ENCODE measurements around the gene JAG2.

Gene JAG2

DNA sequence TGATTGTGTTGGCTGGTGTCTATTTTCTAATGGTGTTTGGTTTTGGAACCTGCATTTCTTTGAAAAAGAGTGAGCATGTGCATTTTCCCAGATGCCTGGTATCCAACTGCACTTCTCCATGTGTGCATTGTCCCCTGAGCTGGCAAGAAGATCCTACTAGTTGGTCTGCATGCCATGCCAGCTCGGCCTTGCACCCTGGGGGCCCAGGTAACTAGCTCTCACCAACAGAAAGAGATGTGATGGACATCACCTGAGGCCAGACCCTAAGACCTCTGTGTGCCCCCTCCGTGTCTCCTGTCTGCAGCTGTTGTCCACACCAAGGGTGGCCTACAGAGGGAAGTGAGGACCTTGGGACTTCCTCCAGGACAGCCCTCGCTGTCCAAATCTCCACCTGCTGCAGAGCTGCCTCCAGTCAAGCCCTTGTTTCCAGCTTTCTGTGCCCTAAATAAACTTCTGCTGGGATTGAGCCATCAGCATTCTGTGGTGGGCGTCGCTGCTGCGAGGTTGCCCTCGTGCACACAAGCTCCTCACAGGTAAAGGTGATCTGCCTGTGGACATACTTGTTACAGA lies 73.3 kb downstream of the JAG2 start:
- CTCF ChIA-PET = interaction anchor here (0.7 to 1.0 kb wide), 3 partner anchors 12 to 89 kb away, joined by 3 to 4 read pairs (median 3); no protein-coding TSS in a partner anchor
- no peaks in the 10 kb centered on the region for H3K9me3 ChIP-seq (ENCODE audit: control insufficient read depth, insufficient read depth, low read depth, low read length)
- no peak overlapping the region for H3K4me3 ChIP-seq (ENCODE audit: low read depth, low read length)
- no peaks in the 10 kb centered on the region for H3K36me3 ChIP-seq (ENCODE audit: control insufficient read depth in 2 of 2, insufficient read depth in 1 of 2, low read length in 2 of 2)
- POLR2A ChIA-PET = no interaction called here
- TF ChIP-seq ZNF660 (tag by site-specific recombination; IDR thresholded peaks at IDR 0.05) (no peak), ZNF184 (tag by site-specific recombination; IDR thresholded peaks at IDR 0.05) (no peak), ZSCAN16 (tag by site-specific recombination; IDR thresholded peaks at IDR 0.05) (no peak), ZNF324 (tag by site-specific recombination; IDR thresholded peaks at IDR 0.05) (no peak), ZNF837 (tag by site-specific recombination; IDR thresholded peaks at IDR 0.05) (no peak)
- TF ChIP-seq, protein P1, sequence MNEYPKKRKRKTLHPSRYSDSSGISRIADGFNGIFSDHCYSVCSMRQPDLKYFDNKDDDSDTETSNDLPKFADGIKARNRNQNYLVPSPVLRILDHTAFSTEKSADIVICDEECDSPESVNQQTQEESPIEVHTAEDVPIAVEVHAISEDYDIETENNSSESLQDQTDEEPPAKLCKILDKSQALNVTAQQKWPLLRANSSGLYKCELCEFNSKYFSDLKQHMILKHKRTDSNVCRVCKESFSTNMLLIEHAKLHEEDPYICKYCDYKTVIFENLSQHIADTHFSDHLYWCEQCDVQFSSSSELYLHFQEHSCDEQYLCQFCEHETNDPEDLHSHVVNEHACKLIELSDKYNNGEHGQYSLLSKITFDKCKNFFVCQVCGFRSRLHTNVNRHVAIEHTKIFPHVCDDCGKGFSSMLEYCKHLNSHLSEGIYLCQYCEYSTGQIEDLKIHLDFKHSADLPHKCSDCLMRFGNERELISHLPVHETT (tag by site-specific recombination; IDR thresholded peaks at IDR 0.05) = no peak
- H3K27ac ChIP-seq (ENCODE audit: extremely low read depth, low read depth, low read length) = no peak overlapping the region
- H3K4me1 ChIP-seq (ENCODE audit: control insufficient read depth, insufficient read depth, low read length) = peaks cover 3% of the 10 kb centered on the region

DNA sequence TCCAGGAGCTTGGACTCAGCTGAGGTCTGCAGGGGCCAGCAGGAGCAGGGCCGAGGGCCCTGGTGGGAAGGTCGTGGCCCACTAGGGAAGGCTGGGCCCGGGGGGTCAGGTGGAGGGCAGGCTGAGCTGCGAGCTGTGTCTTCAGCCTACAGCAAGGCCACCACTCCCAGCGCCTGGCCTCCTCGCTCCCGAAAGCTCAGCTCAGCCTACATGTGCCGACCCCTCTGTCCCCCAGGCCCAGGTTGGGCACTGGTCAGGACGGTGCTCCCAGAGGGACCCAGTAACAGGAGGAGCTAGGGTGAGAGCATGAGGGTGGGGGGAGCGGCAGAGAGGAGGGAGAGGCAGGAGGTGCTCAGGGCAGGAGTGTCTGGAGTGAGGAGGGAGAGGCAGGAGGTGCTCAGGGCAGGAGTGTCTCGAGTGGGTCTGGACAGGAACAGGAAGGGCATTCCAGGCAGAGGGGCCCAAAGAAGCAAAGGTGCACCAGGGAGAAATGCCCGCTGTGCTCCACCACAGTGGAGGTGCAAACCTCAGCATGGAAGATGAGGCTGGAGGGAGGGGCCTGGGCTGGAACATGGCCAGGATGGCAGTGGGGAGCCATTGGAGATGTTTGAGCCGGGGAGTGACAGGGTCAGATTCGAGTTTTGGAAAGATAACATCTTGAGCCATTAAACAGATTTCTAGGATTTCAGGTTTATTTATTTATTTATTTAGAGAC lies 74.2 kb downstream of the JAG2 start:
- peaks cover 3% of the 10 kb centered on the region for H3K4me1 ChIP-seq (ENCODE audit: control insufficient read depth, insufficient read depth, low read length)
- ChIA-PET POLR2A (interaction anchor here (1.3 kb wide), 1 partner anchor 113 kb away, joined by 3 read pairs; no protein-coding TSS in a partner anchor), CTCF (interaction anchor here (0.6 to 1.3 kb wide), 6 partner anchors 10 to 218 kb away, joined by 3 to 6 read pairs (median 3); no protein-coding TSS in a partner anchor)
- H3K36me3 ChIP-seq (ENCODE audit: control insufficient read depth in 2 of 2, insufficient read depth in 1 of 2, low read length in 2 of 2) = no peaks in the 10 kb centered on the region
- H3K27ac ChIP-seq (ENCODE audit: extremely low read depth, low read depth, low read length) = no peak overlapping the region; the same call in 1 of the 2 replicates
- H3K9me3 ChIP-seq (ENCODE audit: control insufficient read depth, insufficient read depth, low read depth, low read length) = no peaks in the 10 kb centered on the region
- H3K4me3 ChIP-seq (ENCODE audit: low read depth, low read length) = peak overlapping the region; percentile 27
- TF ChIP-seq ZFHX2 (tag by site-specific recombination; conservative IDR thresholded peaks at IDR 0.05) (no peak), ZNF341 (tag by site-specific recombination; IDR thresholded peaks at IDR 0.05; ENCODE audit: low read depth) (0 out of 2 replicates have a peak, but pooled peaks have one; percentile 16), ZNF777 (tag by site-specific recombination; IDR thresholded peaks at IDR 0.05; ENCODE audit: borderline replicate concordance) (peak; percentile 39; the same call in 1 of the 2 replicates), ZNF302 (tag by site-specific recombination; IDR thresholded peaks at IDR 0.05; ENCODE audit: low read depth) (no peak), ZNF571 (tag by site-specific recombination; IDR thresholded peaks at IDR 0.05) (no peak), ZNF404 (tag by site-specific recombination; IDR thresholded peaks at IDR 0.05) (no peak), ZNF791 (tag by site-specific recombination; IDR thresholded peaks at IDR 0.05) (no peak), HOXA7 (CRISPR knock-in tag; IDR thresholded peaks at IDR 0.05; ENCODE audit: borderline replicate concordance) (no peak), ZNF837 (tag by site-specific recombination; IDR thresholded peaks at IDR 0.05) (no peak), TRIM28 (IDR thresholded peaks at IDR 0.05; ENCODE audit: borderline replicate concordance, low read length) (no peak), ZNF768 (tag by site-specific recombination; IDR thresholded peaks at IDR 0.05) (no peak), SETDB1 (IDR thresholded peaks at IDR 0.05; ENCODE audit: insufficient read length, low read length) (no peak), ZNF16 (tag by site-specific recombination; IDR thresholded peaks at IDR 0.05; ENCODE audit: low read depth) (peak; percentile 80), YY2 (tag by site-specific recombination; IDR thresholded peaks at IDR 0.05) (0 out of 2 replicates have a peak, but pooled peaks have one; percentile 4), ZNF585B (tag by site-specific recombination; IDR thresholded peaks at IDR 0.05) (no peak)
- TF ChIP-seq, protein P2, sequence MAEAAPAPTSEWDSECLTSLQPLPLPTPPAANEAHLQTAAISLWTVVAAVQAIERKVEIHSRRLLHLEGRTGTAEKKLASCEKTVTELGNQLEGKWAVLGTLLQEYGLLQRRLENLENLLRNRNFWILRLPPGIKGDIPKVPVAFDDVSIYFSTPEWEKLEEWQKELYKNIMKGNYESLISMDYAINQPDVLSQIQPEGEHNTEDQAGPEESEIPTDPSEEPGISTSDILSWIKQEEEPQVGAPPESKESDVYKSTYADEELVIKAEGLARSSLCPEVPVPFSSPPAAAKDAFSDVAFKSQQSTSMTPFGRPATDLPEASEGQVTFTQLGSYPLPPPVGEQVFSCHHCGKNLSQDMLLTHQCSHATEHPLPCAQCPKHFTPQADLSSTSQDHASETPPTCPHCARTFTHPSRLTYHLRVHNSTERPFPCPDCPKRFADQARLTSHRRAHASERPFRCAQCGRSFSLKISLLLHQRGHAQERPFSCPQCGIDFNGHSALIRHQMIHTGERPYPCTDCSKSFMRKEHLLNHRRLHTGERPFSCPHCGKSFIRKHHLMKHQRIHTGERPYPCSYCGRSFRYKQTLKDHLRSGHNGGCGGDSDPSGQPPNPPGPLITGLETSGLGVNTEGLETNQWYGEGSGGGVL (tag by site-specific recombination; IDR thresholded peaks at IDR 0.05) = peak; percentile 75
- TF ChIP-seq, protein P3, sequence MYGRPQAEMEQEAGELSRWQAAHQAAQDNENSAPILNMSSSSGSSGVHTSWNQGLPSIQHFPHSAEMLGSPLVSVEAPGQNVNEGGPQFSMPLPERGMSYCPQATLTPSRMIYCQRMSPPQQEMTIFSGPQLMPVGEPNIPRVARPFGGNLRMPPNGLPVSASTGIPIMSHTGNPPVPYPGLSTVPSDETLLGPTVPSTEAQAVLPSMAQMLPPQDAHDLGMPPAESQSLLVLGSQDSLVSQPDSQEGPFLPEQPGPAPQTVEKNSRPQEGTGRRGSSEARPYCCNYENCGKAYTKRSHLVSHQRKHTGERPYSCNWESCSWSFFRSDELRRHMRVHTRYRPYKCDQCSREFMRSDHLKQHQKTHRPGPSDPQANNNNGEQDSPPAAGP (tag by site-specific recombination; IDR thresholded peaks at IDR 0.05) = peak; percentile 70
- TF ChIP-seq, protein P4, sequence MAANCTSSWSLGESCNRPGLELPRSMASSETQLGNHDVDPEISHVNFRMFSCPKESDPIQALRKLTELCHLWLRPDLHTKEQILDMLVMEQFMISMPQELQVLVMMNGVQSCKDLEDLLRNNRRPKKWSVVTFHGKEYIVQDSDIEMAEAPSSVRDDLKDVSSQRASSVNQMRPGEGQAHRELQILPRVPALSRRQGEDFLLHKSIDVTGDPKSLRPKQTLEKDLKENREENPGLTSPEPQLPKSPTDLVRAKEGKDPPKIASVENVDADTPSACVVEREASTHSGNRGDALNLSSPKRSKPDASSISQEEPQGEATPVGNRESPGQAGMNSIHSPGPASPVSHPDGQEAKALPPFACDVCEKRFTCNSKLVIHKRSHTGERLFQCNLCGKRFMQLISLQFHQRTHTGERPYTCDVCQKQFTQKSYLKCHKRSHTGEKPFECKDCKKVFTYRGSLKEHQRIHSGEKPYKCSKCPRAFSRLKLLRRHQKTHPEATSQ (tag by site-specific recombination; IDR thresholded peaks at IDR 0.05) = no peak
- TF ChIP-seq, protein P5, sequence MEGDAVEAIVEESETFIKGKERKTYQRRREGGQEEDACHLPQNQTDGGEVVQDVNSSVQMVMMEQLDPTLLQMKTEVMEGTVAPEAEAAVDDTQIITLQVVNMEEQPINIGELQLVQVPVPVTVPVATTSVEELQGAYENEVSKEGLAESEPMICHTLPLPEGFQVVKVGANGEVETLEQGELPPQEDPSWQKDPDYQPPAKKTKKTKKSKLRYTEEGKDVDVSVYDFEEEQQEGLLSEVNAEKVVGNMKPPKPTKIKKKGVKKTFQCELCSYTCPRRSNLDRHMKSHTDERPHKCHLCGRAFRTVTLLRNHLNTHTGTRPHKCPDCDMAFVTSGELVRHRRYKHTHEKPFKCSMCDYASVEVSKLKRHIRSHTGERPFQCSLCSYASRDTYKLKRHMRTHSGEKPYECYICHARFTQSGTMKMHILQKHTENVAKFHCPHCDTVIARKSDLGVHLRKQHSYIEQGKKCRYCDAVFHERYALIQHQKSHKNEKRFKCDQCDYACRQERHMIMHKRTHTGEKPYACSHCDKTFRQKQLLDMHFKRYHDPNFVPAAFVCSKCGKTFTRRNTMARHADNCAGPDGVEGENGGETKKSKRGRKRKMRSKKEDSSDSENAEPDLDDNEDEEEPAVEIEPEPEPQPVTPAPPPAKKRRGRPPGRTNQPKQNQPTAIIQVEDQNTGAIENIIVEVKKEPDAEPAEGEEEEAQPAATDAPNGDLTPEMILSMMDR (tag by site-specific recombination; IDR thresholded peaks at IDR 0.05) = no peak
- TF ChIP-seq, protein P6, sequence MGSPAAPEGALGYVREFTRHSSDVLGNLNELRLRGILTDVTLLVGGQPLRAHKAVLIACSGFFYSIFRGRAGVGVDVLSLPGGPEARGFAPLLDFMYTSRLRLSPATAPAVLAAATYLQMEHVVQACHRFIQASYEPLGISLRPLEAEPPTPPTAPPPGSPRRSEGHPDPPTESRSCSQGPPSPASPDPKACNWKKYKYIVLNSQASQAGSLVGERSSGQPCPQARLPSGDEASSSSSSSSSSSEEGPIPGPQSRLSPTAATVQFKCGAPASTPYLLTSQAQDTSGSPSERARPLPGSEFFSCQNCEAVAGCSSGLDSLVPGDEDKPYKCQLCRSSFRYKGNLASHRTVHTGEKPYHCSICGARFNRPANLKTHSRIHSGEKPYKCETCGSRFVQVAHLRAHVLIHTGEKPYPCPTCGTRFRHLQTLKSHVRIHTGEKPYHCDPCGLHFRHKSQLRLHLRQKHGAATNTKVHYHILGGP (tag by site-specific recombination; IDR thresholded peaks at IDR 0.05) = 0 out of 2 replicates have a peak, but pooled peaks have one; percentile 7
